AG04450 (cell line): Measurements from ENCODE around the gene OR2Y1. TPM values are rescaled to one million over a fixed set of nuclear protein-coding genes. Genes with fewer than 3 reads are reported as not detected.

Experiments used
- CTCF ChIA-PET: fragments of 300-600, 350-600 bp; formaldehyde crosslinking; extraction: SDS; loops from one replicate; lab custom pipeline; 2022; ENCODE audit warnings: antibody characterized with exemption, inconsistent platforms; lab: Charles Lee
- POLR2A ChIA-PET: fragments of 350-600 bp; formaldehyde crosslinking; extraction: SDS; loops from one replicate; lab custom pipeline; 2021; ENCODE audit warnings: antibody characterized with exemption, inconsistent platforms; lab: Yijun Ruan, JAX
- DNase-seq: peaks from one replicate; pipeline ENCODE4 v3.0.0-alpha.2; 2011; ENCODE audit warnings: low read depth, low spot score
- H3K27ac ChIP-seq: one replicate; pipeline ENCODE4 v1.5.1; 2012; ENCODE audit warnings: low read depth, low read length, control low read depth
- H3K27me3 ChIP-seq: one replicate; pipeline ENCODE4 v1.6.0; 2012; ENCODE audit warnings: low read length; ENCODE audit not compliant: control insufficient read depth, insufficient read depth
- H3K4me3 ChIP-seq: 2 replicates; pipeline ENCODE4 v1.5.1; 2011; ENCODE audit warnings: mild to moderate bottlenecking, low read depth, low read length, control low read depth
- H3K9me3 ChIP-seq: 2 replicates; pipeline ENCODE4 v1.5.1; 2012; ENCODE audit warnings: low read length; ENCODE audit not compliant: control insufficient read depth, insufficient read depth
- CTCF ChIP-seq: IDR thresholded peaks from 2 replicates; pipeline ENCODE4 v1.5.1; 2011; ENCODE audit warnings: low read depth, low read length, control low read depth, inconsistent platforms
- polyA plus RNA-seq: library from polyadenylated mRNA; depleted of rRNA; stranded (reverse); fragments of >200 nt; gene quantifications from 2 replicates; pipeline ENCODE4 v1.2.3, GENCODE V29; 2011; rRNA removed
- small RNA-seq: library from RNA; depleted of rRNA; stranded (forward); fragments of <200 nt; gene quantifications from one replicate; pipeline ENCODE3, GENCODE V24; 2012; ENCODE audit warnings: low read depth; ENCODE audit not compliant: insufficient read length

OR2Y1 gene
- polyA plus RNA-seq, 1 experiment = not detected

- POLR2A ChIA-PET = no interaction called here
- peaks cover 6% of the 10 kb centered on the region for H3K27me3 ChIP-seq
- CTCF ChIA-PET = interaction anchor here (0.7 kb wide), 1 partner anchor 398 kb away, joined by 3 read pairs; no protein-coding TSS in a partner anchor
- DNase-seq = no peak
- no peaks in the 10 kb centered on the region for H3K9me3 ChIP-seq
- no peak for TF ChIP-seq CTCF
- no peak overlapping the region for H3K4me3 ChIP-seq
- no peak overlapping the region for H3K27ac ChIP-seq
Observed at GRCh38 chr5:180692429-180692828, 47.4 kb downstream of the OR2Y1 start.

GRCh38 chr5:180691046-180691445 lies 48.8 kb downstream of the OR2Y1 start:
- TF ChIP-seq CTCF = no peak
- ChIA-PET CTCF (no interaction called here), POLR2A (no interaction called here)
- Histone ChIP-seq H3K4me3 (no peak overlapping the region), H3K27me3 (peaks cover 7% of the 10 kb centered on the region), H3K9me3 (no peaks in the 10 kb centered on the region), H3K27ac (no peak overlapping the region)
- no peak for DNase-seq

- ChIA-PET CTCF (no interaction called here), POLR2A (no interaction called here)
- TF ChIP-seq CTCF = no peak
- DNase-seq = no peak
- Histone ChIP-seq H3K9me3 (no peaks in the 10 kb centered on the region), H3K27ac (no peak overlapping the region), H3K4me3 (no peak overlapping the region), H3K27me3 (peaks cover 7% of the 10 kb centered on the region)
Observed at GRCh38 chr5:180690562-180690961, 49.3 kb downstream of the OR2Y1 start.

GRCh38 chr5:180689775-180690174 lies 50.1 kb downstream of the OR2Y1 start:
- H3K4me3 ChIP-seq = no peak overlapping the region
- H3K9me3 ChIP-seq = no peaks in the 10 kb centered on the region; the same call in 1 of the 2 replicates
- no peak for TF ChIP-seq CTCF
- no peak for DNase-seq
- ChIA-PET POLR2A (no interaction called here), CTCF (no interaction called here)
- peaks cover 7% of the 10 kb centered on the region for H3K27me3 ChIP-seq
- H3K27ac ChIP-seq = no peak overlapping the region

Small RNA genes within 50 kb of the gene (small RNA-seq; reads per million reads assigned to genes)
- 1.3 reads per million for gene RNU1-17P

Other genes with a start within 250 kb of the OR2Y1 start
- gene CNOT6, start 245.7 kb downstream of the OR2Y1 start, polyA plus RNA-seq = 18.8 and 21.5 TPM in 2 replicates
- not detected in 2 replicates for gene SCGB3A1, start 148.6 kb downstream of the OR2Y1 start, polyA plus RNA-seq
- not detected in 2 replicates for gene FLT4, start 90.5 kb downstream of the OR2Y1 start, polyA plus RNA-seq
- 96.2 and 121 TPM in 2 replicates for gene MGAT1, start 62.7 kb upstream of the OR2Y1 start, polyA plus RNA-seq
- 13.7 and 18.0 TPM in 2 replicates for gene ZFP62, start 121.2 kb upstream of the OR2Y1 start, polyA plus RNA-seq
- gene BTNL8, start 159.1 kb upstream of the OR2Y1 start, polyA plus RNA-seq = not detected in 2 replicates
- gene BTNL3, start 248.8 kb upstream of the OR2Y1 start, polyA plus RNA-seq = not detected in 2 replicates